Keratinocyte (primary cell): ENCODE measurements around the gene ADAMTS10. TPM values are rescaled to one million over a fixed set of nuclear protein-coding genes. Genes with fewer than 3 reads are reported as not detected.

Experiments
- DNase-seq: peaks from one replicate; pipeline ENCODE4 v3.0.0-alpha.2; 2011; ENCODE audit warnings: low read depth, missing footprints, low spot score
- FAIRE-seq: peaks from 2 replicates; lab custom pipeline; 2011; peaks lifted over from hg19 to GRCh38; lab: Jason Lieb, UNC
- H2AFZ ChIP-seq: 2 replicates; pipeline ENCODE4 v1.6.0; 2012; ENCODE audit warnings: low read length, control low read depth, inconsistent platforms; ENCODE audit not compliant: control insufficient read depth
- H3K27ac ChIP-seq: 2 replicates; pipeline ENCODE4 v1.5.1; 2011; ENCODE audit warnings: low read length; ENCODE audit not compliant: control insufficient read depth, insufficient read depth
- H3K27me3 ChIP-seq: 3 replicates; pipeline ENCODE4 v1.6.0; 2011; ENCODE audit warnings: low read length; ENCODE audit not compliant: control insufficient read depth, insufficient read depth; ENCODE audit errors: extremely low read depth
- H3K36me3 ChIP-seq, 2 experiments: 2 replicates in 1 of 2; 3 replicates in 1 of 2; pipeline ENCODE4 v1.5.1; 2011; ENCODE audit warnings: low read length in 2 of 2, mild to moderate bottlenecking in 1 of 2; ENCODE audit not compliant: control insufficient read depth in 2 of 2, insufficient read depth in 2 of 2; ENCODE audit errors: extremely low read depth in 1 of 2
- H3K4me1 ChIP-seq: 3 replicates; pipeline ENCODE4 v1.5.1; 2011; ENCODE audit warnings: low read length; ENCODE audit not compliant: control insufficient read depth, insufficient read depth; ENCODE audit errors: extremely low read depth
- H3K4me2 ChIP-seq: 3 replicates; pipeline ENCODE4 v1.6.0; 2011; ENCODE audit warnings: low read depth, low read length; ENCODE audit not compliant: control insufficient read depth, insufficient read depth; ENCODE audit errors: extremely low read depth
- H3K4me3 ChIP-seq, 3 experiments: fragments of 200-600 bp in 1 of 3; sonication (generic) in 1 of 3; 2 replicates in 2 of 3; 3 replicates in 1 of 3; pipeline ENCODE4 v1.5.1; 2011 to 2016; ENCODE audit warnings: low read length in 3 of 3, mild to moderate bottlenecking in 3 of 3, control low read depth in 2 of 3, inconsistent platforms in 1 of 3, low read depth in 1 of 3, mixed read lengths in 1 of 3, mixed run types in 1 of 3, moderate library complexity in 1 of 3; ENCODE audit not compliant: control insufficient read depth in 2 of 3, insufficient read depth in 2 of 3; ENCODE audit errors: extremely low read depth in 1 of 3
- H3K79me2 ChIP-seq: 2 replicates; pipeline ENCODE4 v1.6.0; 2012; ENCODE audit warnings: low read length; ENCODE audit not compliant: control insufficient read depth, insufficient read depth
- H3K9ac ChIP-seq: 3 replicates; pipeline ENCODE4 v1.6.0; 2011; ENCODE audit warnings: low read length; ENCODE audit not compliant: control insufficient read depth, insufficient read depth; ENCODE audit errors: extremely low read depth
- H3K9me1 ChIP-seq: 3 replicates; pipeline ENCODE4 v1.6.0; 2011; ENCODE audit warnings: low read length; ENCODE audit not compliant: control insufficient read depth, insufficient read depth; ENCODE audit errors: extremely low read depth
- H3K9me3 ChIP-seq: 2 replicates; pipeline ENCODE4 v1.5.1; 2012; ENCODE audit warnings: low read depth, low read length; ENCODE audit not compliant: control insufficient read depth
- H4K20me1 ChIP-seq: 3 replicates; pipeline ENCODE4 v1.6.0; 2011; ENCODE audit warnings: low read length; ENCODE audit not compliant: control insufficient read depth, insufficient read depth; ENCODE audit errors: extremely low read depth
- EZH2 ChIP-seq: IDR thresholded peaks from one replicate; pipeline ENCODE4 v1.6.1; 2012; ENCODE audit warnings: inconsistent platforms, mild to moderate bottlenecking, low read length, moderate library complexity
- dilution Hi-C: fragments of 300-500 bp; cut with MboI; formaldehyde crosslinking; loops from one replicate; pipeline ENCODE4 v1.7.0; 2020; ENCODE audit warnings: low sequenced_read_pairs; ENCODE audit not compliant: extremely low pct_ligation_motif_present
- polyA plus RNA-seq, 5 experiments: library from polyadenylated mRNA; depleted of rRNA in 3 of 5; stranded (reverse) in 3 of 5; stranded (forward) in 1 of 5; unstranded in 1 of 5; fragments of >200 nt; gene quantifications; 1 replicate in 1 of 5; 2 replicates in 3 of 5; 3 replicates in 1 of 5; pipeline versions ENCODE4 v1.2.1 to v1.2.3, GENCODE V29; 2011 to 2012; ENCODE audit warnings: missing spikeins in 2 of 5, low read depth in 1 of 5, low replicate concordance in 1 of 5
- TF ChIP-seq, protein P1 (sequence below), 3 experiments: IDR thresholded peaks in 1 of 3; conservative IDR thresholded peaks in 1 of 3; optimal IDR thresholded peaks in 1 of 3; 2 replicates in 2 of 3; 3 replicates in 1 of 3; pipeline versions ENCODE3 to v1.5.1; 2011; ENCODE audit warnings: low read length in 3 of 3, mild to moderate bottlenecking in 3 of 3, moderate library complexity in 2 of 3, control low read depth in 1 of 3, inconsistent platforms in 1 of 3; ENCODE audit not compliant: insufficient read depth in 2 of 3; ENCODE audit errors: extremely low read depth in 1 of 3

Gene ADAMTS10
- polyA plus RNA-seq, 1 donor (not counting 4 experiments of a cell fraction or from before 2014, with no cell fraction given) = not detected

- no peaks in the 10 kb centered on the region for H4K20me1 ChIP-seq
- dilution Hi-C loops = no loop called here
- no peak overlapping the region for H3K27ac ChIP-seq
- H3K4me1 ChIP-seq = no peaks in the 10 kb centered on the region
- TF ChIP-seq, protein P1, sequence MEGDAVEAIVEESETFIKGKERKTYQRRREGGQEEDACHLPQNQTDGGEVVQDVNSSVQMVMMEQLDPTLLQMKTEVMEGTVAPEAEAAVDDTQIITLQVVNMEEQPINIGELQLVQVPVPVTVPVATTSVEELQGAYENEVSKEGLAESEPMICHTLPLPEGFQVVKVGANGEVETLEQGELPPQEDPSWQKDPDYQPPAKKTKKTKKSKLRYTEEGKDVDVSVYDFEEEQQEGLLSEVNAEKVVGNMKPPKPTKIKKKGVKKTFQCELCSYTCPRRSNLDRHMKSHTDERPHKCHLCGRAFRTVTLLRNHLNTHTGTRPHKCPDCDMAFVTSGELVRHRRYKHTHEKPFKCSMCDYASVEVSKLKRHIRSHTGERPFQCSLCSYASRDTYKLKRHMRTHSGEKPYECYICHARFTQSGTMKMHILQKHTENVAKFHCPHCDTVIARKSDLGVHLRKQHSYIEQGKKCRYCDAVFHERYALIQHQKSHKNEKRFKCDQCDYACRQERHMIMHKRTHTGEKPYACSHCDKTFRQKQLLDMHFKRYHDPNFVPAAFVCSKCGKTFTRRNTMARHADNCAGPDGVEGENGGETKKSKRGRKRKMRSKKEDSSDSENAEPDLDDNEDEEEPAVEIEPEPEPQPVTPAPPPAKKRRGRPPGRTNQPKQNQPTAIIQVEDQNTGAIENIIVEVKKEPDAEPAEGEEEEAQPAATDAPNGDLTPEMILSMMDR (optimal IDR thresholded peaks at IDR 0.05 in 1 of 3, IDR thresholded peaks at IDR 0.05 in 1 of 3, conservative IDR thresholded peaks at IDR 0.05 in 1 of 3; ENCODE audit: extremely low read depth in 1 of 3, insufficient read depth in 2 of 3, low read length in 3 of 3) = no peak
- no peak for TF ChIP-seq EZH2
- H3K36me3 ChIP-seq = no peaks in the 10 kb centered on the region
- H3K4me3 ChIP-seq = no peak overlapping the region
- no peaks in the 10 kb centered on the region for H3K9me3 ChIP-seq
- H2AFZ ChIP-seq = no peak overlapping the region
- no peaks in the 10 kb centered on the region for H3K9me1 ChIP-seq
- DNase-seq (no peak), FAIRE-seq (no peak)
- peaks cover 11% of the 10 kb centered on the region for H3K27me3 ChIP-seq
- no peak overlapping the region for H3K9ac ChIP-seq
- no peak overlapping the region for H3K4me2 ChIP-seq
- H3K79me2 ChIP-seq = no peaks in the 10 kb centered on the region
Measured at GRCh38 chr19:8614455-8614854, 3.9 kb upstream of the ADAMTS10 start.

DNA sequence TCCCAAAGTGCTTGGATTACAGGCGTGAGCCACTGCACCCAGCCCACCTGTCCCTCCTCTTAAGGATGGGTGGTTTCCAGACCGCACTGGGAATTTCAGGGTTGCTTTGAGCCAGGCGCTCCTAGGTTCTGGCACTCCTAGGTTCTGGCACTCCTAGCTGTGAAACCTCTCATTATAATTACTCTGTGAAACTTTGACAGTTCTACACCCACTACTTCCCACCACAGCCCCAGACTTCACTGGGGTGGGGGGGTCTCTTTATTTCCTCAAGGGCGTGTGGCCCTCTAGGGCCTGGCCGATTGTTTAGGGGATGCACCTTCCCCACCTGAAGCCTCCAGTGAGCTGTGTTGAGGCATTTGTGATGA lies 2.3 kb upstream of the ADAMTS10 start:
- no peak overlapping the region for H3K4me2 ChIP-seq
- H3K4me1 ChIP-seq = no peaks in the 10 kb centered on the region
- TF ChIP-seq EZH2 = no peak
- TF ChIP-seq, protein P1 (optimal IDR thresholded peaks at IDR 0.05 in 1 of 3, IDR thresholded peaks at IDR 0.05 in 1 of 3, conservative IDR thresholded peaks at IDR 0.05 in 1 of 3; ENCODE audit: extremely low read depth in 1 of 3, insufficient read depth in 2 of 3, low read length in 3 of 3) = no peak
- no peaks in the 10 kb centered on the region for H3K36me3 ChIP-seq
- dilution Hi-C loops = no loop called here
- H3K4me3 ChIP-seq = no peak overlapping the region
- no peaks in the 10 kb centered on the region for H3K79me2 ChIP-seq
- FAIRE-seq = no peak
- no peak overlapping the region for H3K9ac ChIP-seq
- no peak overlapping the region for H2AFZ ChIP-seq
- no peaks in the 10 kb centered on the region for H3K9me1 ChIP-seq
- H3K9me3 ChIP-seq = no peaks in the 10 kb centered on the region
- H4K20me1 ChIP-seq = no peaks in the 10 kb centered on the region
- H3K27me3 ChIP-seq = peaks cover 19% of the 10 kb centered on the region
- DNase-seq = no peak
- H3K27ac ChIP-seq = no peak overlapping the region
